Activated CD8-positive, alpha-beta memory T cell treated with anti-CD3 and anti-CD28 coated beads for 48 hours (primary cell): ENCODE measurements around the gene FUT6.

Experiments used
- DNase-seq, 3 experiments: peaks; one replicate each; pipeline ENCODE4 v3.0.0-alpha.2; 2020; ENCODE audit warnings: low read depth in 2 of 3, low spot score in 2 of 3

Gene FUT6

DNA sequence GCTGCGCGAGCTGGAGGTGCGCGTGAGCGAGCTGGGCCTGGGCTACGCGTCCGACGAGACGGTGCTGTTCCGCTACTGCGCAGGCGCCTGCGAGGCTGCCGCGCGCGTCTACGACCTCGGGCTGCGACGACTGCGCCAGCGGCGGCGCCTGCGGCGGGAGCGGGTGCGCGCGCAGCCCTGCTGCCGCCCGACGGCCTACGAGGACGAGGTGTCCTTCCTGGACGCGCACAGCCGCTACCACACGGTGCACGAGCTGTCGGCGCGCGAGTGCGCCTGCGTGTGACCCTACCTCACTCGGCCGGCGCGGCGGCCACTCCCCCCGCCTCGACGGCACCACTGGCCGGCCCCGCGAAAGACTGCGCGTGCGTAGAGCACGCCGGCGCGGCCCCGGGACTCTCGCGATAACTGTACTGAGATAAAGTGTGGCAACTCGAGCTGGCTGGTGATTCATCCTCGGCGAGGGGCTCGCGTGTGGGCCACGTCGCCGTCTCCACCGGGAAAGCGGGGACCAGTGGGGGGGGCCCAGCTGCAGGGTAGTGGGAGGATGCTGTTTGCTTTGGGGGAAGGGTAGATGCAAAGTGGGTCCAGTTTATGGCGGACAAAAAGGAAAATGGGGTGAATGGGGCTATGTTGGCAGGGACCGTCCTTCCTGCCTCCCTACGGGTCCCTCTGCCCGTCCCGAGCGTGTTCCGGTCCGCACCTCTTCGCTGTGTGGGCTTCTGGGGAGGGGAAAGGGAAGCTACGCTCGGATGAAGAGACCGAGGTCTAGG lies 11.4 kb downstream of the FUT6 start:
- peak; percentile 90 to 97 (median 96) for DNase-seq

- no peak for DNase-seq
Observed at GRCh38 chr19:5827342-5827890, 12.1 kb downstream of the FUT6 start.

GRCh38 chr19:5826531-5827341 lies 12.8 kb downstream of the FUT6 start:
- DNase-seq, result no peak

DNA sequence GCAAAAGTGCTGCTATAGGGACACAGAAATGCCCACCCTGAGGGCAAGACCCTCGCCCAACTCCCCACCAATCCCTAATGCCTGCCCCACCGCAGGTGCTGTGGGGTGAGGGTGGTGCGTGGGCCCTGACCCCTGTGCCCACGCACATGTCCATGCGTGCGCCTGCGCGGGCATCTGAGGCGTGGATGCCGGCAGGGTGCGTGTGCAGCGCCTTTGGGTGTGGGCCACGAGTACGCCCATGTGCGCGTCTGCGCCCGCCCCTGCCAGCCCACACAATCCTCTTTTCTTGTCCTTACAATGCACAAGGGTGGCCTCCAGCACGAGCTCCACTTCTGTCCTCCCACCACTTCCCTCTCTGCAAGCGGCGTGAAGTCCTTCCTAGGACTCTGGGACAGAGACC lies 14.3 kb downstream of the FUT6 start:
- DNase-seq, result no peak

DNA sequence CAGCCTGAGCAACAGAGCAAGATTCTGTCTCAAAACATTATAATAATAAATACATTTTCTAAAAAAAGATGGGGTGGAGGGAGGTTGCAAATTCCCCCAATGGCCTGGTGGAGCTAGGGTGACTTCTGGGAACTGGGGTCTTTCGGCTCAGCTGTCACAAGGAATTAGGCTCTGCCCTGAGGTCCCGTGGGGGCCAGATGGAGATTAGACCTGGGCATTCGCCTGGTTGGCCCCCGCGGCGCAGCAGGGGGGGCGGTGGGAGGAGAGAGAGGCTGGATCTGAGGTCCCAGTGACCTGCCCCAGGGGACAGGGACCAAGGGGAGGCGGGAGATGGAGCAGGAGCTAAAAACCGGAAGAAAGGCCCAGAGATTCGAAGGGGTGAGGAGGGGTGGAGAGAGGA lies 14.8 kb downstream of the FUT6 start:
- no peak for DNase-seq

DNA sequence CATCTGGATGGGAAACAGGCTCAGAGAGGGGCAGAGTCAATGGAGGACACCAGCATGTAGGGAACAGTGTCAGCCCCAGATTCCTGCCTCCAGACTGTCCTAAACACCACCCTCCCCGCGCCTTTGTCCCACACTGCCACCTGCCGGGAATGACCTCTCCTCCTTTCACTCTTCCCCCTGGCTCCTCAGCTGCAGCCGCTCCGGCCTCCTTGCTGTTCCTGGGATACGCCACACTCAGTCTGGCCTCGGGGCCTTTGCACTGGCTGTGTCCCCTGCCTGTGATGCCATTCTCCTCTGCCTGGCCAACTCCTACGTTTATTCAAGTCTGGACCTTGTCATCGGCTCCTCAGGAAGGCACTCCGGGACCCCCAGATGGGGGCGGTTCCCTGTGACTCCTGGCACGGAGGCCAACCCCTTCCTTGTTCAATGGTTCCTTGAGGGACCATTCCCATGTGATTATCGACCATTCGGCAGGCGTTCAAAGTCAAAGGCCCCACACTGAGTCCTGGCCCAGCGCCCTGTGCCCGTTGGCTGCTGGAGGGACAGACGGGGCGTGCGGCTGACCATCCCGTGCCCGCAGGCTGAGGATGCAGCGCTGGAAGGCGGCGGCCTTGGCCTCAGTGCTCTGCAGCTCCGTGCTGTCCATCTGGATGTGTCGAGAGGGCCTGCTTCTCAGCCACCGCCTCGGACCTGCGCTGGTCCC lies 15.8 kb downstream of the FUT6 start:
- no peak for DNase-seq

GRCh38 chr19:5822181-5822844 lies 17.2 kb downstream of the FUT6 start:
- DNase-seq, result no peak

GRCh38 chr19:5821521-5822180 lies 17.9 kb downstream of the FUT6 start:
- no peak for DNase-seq

DNA sequence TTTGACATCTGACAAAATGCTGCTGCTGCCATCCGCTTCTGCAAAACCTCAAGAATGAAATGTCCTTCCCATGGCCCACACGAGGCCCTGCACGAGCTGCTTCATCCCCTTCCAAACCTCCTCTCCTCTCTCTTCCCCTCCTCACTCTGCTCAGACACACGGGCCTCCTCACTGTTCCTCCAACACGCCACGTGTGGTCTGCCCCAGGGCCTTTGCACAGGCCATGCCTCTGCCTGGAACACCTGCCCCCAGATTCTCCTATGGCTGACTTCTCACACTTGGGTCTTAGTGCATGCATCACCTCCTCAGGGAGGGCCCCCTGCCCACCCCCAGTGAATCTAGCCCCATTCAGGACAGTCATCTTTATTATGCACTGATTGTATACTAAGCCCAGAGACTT lies 18.7 kb downstream of the FUT6 start:
- DNase-seq, result no peak

- no peak for DNase-seq
Observed at GRCh38 chr19:5818594-5818993, 20.9 kb downstream of the FUT6 start.

- no peak for DNase-seq
Observed at GRCh38 chr19:5817218-5817617, 22.3 kb downstream of the FUT6 start.

DNA sequence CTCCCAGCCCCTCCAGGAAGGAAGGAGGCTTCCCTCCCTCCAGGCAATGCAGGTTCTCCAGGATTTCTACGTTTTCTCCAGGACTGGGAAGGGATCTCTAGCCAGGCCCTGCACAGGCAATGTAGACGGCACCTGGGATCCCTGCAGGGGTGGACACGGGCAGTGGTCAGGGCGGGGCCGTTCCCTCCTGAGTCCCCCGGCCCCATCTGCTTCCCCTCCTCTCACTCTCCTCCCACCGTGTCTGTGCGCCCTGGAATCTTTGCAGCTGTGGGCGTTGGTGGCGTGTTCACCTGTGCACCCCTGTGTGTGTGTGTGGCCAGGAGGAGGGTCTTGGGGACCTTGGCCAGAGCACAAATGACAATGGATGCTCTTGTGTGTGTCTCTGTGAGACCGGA lies 24.7 kb downstream of the FUT6 start:
- DNase-seq, result no peak

- DNase-seq, result no peak
Observed at GRCh38 chr19:5814123-5814851, 25.2 kb downstream of the FUT6 start.

DNA sequence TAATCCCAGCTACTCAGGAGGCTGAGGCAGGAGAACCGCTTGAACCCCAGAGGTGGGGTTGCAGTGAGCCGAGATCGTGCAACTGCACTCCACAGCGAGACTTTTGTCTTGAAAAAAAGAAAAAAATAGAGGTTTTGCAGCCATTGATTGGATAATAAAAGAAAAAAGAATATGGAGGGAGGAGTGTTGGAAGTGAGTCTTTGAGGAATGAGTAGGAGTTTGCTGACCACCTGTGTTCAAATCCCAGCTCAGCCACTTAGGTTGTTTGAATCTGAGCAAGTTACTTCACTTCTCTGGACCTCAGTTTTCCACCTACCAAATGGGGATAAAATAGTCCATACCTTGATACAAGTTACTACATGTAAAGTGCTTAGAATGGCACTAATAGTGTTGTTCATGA lies 28.4 kb downstream of the FUT6 start:
- no peak for DNase-seq

DNA sequence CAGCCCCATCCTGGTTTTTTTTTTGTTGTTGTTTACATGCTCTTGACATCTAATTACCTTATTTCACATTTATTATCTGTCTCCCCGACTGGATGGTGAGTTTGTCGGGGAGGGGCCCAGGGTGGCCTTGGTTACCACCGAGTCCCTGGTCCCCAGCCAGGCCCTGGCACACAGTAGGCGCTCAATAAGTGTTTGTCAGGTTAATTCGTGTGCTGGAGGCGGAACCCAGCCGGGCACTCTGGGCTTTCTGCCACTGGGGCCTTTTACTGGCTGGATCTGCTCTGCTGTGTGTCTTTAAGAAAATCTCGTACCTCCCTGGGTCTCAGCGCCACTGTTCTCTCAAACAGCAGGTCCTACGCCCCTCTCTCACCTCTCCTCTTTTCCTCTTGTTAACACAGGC lies 30.0 kb downstream of the FUT6 start:
- no peak for DNase-seq

DNA sequence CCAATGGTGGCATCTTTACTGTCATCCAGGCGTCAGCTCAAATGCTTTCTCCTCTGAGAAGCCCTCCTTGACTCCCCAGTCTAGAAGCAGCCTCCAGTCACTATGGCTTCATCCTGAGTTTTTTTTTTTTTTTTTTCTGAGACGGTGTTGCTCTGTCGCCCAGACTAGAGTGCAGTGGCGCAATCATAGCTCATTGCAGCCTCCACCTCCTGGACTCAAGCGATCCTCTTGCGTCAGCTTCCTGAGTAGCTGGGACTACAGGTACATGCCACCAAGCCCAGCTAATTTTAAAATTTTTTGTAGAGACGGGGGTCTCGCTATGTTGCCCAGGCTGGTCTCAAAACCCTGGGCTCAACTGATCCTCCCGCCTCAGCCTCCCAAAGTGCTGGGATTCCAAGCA lies 30.4 kb downstream of the FUT6 start:
- DNase-seq, result no peak

- DNase-seq, result no peak
Observed at GRCh38 chr19:5808120-5808816, 31.2 kb downstream of the FUT6 start.

GRCh38 chr19:5806905-5807304 lies 32.6 kb downstream of the FUT6 start:
- DNase-seq, result no peak

DNA sequence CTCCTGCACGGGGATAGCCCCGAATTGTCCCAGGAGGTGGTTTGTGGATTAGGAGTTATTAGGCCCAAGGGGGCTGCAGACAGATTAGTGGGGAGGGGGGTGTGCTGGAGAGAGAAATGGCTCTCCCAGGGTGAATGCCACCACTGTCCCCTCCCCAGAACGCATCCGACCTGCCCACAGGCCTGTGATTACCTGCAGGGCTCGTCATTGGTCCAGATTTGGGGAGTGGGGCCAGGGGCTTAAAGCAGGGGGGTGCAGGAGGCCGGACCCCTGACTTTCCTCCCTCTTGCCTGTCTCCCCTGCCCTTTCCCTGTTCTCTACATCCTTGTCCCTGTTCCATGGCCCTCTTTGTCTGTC lies 33.4 kb downstream of the FUT6 start:
- DNase-seq, result no peak
